GM21825 (cell line): ENCODE measurements around the gene CDCA4.

ENCODE experiments used
- ATAC-seq: cut with Tn5 transposase; IDR thresholded peaks from one replicate; pipeline ENCODE4 v1.9.1; 2021; ENCODE audit warnings: mild to moderate bottlenecking, moderate library complexity; ENCODE audit not compliant: unreplicated experiment

The CDCA4 gene

DNA sequence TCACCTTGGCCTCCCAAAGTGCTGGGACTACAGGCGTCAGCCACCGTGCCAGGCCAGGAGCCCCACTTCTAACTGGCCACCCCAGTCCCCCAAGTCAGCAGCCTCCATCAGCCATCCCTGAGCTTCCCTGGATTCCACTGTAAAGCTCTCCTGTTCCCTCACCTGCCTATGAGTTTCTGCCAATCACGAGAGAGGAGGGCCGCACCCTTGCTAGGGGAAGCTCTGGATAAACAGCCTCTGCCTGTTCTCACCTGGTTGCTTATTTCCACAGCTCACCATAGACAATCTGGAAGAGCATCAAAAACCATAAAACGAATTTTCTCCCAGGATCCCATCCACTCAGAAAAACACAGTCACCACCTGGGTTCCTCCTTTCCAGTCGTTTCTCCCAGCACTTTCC lies 5.0 kb downstream of the CDCA4 start:
- no peak for ATAC-seq

DNA sequence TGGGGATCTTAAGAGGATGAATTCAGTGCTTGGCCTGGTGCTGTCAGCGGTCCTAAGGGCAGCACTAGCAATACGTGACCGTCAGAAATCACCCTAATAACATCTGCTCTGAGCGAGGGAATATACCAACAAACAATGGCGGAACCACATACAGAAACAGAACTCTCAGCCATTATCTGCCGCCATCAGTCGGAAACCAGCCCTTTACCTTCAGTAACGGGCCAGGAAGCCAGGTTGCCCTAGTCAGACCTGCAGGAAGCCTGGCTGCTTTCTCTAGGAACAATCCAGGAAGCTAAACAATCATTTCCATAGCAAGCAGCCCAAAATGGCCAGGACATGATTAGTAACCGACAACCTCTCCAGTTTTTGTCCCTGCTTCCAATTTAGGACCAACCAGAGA lies 5.6 kb downstream of the CDCA4 start:
- no peak for ATAC-seq

DNA sequence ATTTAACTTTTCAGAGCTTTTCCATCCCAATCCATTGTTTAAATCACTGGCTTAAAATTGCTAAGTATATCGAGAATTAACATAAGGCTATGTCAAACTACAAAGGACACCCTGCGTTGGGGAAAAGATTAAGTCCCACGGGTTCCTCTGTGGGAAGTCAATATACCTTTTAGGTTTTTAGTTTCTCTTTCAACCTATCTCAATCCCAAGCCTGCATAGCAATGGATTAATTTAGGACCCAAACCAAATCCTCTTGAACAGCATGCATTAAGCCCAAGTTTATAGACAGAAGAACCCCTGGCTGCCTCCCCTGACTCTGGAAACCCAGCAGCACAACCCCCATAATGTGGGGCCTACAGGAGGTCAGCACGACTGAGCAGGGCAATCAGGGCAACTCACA lies 6.3 kb downstream of the CDCA4 start:
- ATAC-seq, result no peak

DNA sequence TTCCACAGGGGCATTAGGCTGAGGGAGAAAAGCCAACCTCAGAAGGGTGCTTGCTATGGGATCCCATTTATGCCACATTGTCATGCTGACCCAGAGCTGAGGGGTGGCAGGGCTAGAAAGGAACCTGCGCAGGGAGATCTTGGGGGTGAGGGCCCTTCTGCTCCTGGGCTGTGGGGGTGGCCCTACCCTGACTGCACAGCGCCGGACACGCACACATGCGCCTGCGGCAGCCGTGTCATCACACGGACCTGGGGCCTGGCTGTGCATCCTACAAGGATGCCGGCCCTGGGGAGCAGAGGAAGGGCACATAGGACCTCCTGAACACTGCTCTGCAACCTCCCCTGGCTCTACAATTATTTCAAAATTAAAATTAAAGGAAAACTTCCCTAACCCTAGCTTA lies 6.9 kb downstream of the CDCA4 start:
- ATAC-seq, result no peak

DNA sequence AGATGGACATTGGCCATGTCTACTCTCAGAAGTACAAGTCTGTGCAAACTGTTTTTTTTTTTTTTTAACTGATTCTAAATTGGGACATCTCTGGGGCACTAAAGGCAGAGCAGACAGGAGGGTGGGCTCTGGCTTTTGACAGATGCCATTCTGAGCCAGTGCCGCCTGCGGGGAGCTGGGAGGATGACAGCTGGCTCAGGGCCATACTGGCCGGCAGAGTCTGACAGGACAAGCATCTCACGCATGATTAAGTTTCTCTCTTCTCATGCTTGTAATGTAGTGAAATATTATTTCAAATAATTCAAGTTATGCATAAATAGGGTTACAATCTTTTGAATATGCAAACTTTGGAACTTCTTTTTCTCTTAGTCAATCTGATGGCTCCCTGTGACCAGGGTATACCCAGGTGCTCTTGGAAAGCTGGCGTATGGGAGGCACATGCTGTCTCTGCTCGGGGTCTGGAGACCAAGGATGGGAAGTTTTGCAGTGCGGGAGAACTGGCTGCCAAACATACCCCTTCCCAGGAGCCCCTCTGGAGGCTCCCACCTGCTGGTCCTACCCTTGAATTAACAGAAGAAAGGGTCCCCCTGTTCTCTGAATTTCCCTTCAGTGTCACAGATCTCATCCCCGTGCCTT lies 7.6 kb downstream of the CDCA4 start:
- no peak for ATAC-seq

DNA sequence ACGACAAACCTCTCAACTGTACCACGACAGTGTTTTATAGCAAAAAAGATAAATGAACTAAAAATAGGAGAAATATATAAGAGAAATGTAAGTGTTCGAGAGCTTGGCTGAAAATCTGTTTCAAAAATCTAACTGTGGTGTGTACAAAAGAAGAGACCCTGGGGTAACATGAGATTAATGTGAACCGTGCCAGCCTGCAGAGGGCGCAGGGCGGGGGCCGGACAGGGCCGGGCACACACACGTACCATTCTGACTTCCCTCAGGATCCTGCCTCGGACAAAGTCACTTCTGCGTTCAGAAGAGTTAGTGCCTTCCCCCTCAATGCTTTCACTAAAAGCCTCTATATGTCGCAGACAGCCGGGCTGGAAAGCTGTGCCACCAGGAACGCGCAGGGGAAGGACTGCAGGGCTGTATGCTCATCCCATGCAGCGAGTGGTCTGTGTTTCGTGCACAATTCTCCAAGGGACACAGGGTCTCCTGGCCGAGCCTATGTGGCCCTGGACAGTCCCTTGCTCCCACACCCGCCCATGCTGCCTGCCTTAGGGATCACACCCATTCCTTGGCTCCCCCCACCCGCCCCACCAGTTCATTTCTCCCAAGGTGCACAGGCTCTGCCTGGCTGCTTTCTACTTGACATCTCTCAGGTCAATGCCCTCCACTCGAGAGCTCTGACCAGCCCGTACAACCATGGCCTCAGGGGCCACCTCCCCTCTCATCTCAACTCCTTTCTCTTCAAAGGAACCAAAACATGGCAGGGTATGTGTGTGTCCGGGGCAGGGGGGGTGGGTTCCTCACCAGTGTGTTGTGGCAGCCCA lies 8.5 kb downstream of the CDCA4 start:
- ATAC-seq, result no peak

DNA sequence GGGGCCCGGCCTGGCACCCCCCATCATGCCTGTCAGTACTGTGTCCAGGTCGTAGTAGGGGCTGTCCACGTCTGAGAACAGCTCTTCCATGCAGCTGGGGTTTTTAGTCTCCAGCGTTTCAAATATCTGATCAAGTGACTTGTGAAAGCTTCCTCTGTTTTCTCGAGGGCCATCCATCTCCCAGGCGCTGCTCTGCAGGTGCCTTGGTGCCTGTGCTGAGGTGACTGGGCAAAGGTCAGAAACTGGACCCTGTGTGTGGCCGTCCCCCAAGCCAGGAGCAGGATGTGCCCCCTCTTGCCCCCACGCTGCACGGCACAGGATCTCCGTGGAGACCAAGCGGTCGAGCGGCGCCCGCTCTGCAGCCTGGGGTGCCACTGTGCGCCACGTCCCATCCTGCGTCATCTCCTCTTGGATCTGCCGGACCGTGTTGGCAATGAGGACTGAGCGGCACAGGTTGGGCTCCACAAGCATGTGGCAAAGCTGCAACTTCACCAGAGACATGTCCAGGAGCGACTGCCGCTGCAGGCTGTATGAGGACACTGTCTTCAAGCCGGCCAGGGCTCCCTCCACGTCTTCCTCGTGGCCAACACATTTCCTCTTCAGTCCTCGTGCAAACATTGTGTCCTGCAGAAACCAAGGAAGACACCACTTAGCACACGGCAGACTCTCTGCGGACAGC lies 9.4 kb downstream of the CDCA4 start:
- ATAC-seq, result no peak

DNA sequence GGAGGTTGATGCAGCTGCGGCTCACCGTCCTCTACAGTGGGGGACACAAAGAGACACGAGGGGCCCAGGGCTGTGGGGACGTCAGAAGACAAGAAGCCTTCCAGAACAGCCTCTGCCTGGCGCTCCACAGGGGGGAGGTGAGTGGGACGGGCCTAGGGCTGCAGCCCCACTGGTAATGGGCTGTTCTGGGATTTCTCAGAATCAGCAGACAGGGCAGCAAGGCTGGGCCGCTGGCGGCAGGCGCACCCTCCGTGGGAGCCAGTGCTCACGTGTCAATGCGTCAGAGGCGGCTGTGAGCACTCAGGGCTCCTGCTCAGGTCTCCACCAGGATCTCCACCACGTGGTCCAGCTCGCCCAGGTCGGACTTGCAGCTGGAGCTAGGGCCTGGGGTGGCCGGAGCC lies 10.0 kb downstream of the CDCA4 start:
- no peak for ATAC-seq

DNA sequence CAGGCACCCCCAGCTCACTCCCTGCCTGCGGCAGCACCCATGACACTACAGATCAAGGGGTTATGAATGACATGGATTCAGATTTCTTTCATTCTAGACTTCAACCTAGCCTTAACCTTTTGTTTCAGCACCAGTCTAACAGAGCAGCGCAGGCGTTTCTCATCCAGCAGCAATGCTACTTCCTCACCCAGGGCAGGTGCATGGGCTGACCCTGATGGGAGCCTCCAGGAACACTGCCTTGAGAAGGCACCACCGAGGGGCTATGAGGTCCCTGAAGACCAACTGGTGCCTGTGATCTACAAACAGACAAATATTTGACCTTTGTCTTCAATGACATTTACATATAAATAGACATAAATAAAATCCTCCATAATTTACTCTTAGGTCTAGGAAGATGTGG lies 10.8 kb downstream of the CDCA4 start:
- ATAC-seq, result no peak

DNA sequence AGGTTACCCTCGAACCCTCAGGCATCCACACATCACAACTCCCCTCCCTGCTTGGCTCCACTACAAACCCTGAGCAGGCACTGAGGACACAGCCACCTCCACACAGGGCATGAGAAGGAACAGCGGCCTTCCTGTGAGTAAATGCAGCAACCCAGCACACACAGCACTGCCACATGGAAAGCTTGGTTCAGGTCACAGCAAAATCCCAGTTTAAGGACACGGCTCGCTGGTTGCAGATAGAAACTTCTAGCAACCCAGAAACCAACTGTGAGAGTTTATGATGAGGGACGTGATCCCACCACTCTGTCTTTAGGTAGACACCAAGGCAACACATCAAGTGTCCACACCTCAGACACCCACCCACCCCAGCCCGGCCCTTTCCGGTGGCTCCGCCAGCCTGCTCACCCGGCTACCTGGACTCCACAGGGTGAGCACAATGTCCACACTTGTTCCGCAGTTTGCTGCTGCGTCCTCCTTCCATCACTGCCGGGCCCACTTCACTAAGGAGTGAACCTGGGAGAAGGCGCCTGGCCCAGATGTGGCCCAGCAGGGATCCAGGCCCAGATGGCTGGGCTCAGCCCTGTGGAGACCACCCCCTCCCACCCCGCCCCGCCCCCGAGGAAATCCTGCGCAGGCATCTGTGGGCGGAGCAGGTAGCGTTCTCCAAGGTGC lies 13.2 kb downstream of the CDCA4 start:
- ATAC-seq, result no peak

DNA sequence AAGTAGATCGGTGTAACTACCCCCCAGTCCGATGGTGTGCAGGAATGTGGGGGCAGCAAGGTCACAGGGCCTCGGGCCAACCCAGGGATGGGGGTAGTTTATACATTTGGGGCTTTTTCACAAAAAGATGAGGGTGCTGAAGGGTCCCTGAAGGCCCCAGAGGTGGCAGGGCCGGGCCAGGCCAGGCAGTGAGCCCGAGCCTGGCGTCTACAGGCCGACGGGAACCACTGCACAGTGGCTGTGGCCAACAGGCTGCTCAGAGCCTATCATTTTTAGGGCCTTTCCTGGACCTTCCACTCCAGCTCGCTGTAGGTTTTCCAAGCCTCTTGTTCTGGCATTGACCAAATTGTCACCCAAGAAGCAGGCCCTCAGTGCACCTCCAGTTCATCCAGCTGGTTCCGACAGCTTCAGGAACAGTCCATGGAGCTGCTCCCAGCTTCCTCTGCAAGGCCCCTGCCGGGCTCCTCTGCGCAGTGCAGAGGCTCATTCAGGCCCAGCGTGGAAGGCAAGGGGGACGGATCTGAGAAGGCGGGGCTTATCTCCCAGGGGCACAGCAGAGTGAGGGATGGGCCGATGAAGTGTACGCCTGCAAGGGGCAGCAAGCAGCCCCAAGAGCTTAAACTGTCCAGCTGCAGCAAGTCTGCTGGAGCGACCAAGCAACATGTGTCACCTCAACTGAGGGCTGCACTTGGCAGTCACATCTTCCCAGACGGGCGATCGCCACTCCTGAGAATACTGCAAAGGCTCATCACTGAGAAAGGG lies 13.9 kb downstream of the CDCA4 start:
- ATAC-seq, result no peak

DNA sequence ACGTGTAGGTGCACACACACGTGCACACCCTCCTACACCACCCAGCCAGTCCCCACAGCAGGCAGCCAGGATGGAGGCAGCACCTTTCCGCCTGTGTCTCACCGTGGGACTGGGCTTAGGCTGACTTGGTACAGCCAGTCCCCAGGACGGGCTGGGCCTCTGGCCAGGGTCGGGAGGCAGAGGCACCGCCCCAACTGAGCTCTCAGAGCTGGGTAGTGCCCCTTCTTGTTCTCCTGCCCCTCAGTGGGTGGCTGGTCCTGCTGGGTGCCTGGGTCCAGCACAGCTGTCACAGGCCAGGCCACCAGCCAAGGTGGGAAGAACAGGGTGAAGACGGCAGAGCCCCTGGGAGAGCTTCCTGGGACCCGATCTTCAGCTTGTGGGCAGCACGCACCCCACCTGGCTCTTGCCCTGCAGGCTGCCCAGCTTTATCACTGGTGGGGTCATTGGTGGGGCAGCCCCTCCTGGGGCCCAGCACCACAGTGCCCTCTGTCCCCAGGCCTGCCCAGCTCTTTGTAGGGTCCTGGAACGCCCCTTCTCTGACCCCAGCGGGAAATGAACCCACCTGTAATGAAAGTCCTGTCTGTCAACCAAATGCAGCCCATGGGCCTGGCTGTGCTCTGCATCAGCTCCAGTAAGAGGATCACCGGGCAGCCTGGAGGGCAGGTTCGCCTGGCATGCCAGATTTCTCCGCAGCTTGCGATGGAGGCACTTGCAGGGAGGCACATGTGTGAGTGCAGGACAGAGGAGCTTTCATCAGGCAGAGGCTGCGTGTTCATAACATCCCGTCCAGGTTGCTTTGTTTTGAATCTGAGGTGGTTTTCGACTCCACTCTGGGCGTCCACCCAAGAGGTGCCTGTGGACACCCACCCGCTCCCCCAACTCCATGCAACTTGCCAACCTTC lies 14.7 kb downstream of the CDCA4 start:
- no peak for ATAC-seq

DNA sequence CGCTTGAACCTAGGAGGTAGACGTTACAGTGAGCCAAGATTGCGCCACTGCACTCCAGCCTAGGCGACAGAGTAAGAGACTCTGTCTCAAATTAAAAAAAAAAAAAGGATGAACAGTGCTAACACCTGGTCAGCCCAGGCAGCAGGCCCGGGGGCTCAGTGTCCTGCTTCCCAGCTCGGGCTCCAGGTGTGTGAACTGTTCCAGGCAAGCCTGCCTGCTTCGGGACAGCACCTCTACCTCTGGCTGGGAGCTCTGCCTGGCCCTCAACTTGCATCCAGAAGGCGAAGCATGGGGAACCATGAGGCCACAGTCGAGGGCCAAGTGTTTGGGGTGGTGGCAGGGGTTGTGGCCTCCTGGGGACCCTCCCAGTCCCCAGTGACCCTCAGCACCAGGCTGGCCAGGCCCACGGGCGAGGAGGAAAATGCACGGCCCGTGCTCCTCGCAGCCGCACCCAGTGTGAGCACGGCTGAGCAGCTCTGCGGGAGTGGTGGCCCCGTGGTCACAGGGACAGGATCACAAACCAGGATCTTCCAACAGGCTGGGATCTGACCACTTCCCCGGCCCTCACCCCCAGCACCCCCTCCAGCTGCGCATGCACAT lies 15.5 kb downstream of the CDCA4 start:
- ATAC-seq, result no peak

DNA sequence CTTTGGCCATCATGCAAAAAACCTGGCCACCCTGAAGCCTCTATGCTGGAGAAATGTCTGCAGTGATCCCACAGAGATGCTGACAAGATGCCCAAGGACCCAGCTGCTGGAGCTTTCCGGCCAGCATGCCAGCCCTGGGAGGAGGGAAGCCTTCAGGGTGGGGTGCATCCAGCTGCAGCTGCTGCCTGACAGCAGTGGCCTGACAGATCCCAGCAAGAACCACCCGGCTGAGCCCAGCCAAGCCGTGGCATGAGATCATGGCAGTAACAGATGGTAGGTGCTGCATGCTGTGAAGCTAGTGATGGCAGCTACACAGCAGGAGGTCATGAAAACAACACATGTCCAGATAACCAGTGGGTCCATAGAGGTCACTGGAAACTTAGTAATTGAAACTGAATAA lies 21.5 kb downstream of the CDCA4 start:
- no peak for ATAC-seq

DNA sequence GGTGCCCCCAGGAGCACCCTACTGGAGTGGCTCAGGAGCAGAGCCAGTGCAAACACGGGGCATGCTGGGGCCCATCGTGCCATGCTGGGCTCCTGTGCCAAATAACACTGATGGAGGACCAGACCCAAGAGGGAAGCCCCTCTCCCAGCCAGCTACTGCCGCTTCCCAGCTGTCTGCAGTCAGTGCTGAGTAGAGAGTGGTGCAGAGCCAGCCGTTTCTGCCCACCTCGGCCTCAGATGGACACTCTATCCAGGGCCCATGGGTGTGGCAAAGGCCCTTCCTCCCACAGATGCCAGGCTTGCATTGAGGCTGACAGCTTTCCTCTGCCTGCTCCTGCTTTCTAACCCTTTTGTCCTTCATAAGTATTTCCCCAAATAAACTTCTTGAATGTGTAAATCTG lies 22.1 kb downstream of the CDCA4 start:
- ATAC-seq, result no peak

DNA sequence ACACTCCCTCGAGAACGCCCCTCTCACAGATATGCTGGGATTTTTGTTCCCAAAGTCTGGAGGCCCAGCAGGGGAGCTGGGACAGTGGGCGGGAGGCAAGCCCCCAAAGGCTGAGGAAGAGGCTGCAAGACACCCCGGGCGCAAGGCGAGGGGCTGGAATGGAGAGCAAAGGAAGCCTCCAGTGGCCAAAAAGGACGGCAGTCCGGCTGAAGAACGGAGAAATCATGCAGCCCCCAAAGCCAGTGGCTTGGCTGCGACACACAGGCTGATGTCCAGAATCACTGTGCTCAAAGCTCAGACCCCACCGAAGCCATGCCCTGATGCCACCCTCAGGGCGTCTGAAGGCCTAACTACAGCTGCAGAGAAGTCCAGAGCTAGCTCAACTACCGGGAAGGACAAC lies 24.4 kb downstream of the CDCA4 start:
- ATAC-seq, result no peak

DNA sequence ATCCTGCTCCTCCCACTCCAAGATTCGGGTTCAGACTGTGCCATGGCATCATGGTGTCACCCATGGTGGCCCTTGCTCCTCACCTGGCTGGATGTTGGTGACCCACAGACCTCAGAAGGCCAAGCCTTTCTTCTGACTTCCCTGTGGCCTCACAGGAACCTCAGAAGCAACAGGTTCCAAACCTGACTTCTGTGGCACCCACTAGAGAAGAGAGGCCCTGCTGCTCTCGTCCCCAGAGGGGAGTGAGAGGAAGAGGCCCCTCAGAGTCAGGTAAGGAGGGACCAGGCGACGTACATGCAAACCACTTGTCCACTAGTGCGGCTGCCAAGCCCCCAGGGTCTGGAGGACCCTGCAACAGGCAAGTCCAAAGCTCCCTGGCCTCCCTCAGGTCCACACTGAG lies 24.9 kb downstream of the CDCA4 start:
- no peak for ATAC-seq

DNA sequence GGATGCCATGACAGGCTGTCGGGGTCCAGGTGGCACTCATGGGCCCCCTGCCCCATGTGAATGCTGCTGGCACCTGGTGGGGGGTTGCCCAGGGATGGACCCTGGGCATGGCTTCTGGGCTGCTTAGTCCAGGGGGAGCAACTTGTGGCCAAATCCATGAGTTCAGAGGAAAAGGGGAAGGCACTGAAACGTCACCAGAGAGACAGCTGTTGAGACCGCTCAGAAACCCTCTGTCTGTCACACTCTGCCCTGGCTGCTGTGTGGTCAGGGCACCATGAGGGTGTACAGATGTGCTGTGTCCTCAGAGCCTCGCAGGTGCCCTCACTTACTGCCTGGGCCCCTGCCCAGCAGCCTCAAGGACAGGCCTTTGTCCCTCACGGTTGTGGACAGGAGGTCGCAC lies 25.9 kb downstream of the CDCA4 start:
- no peak for ATAC-seq

DNA sequence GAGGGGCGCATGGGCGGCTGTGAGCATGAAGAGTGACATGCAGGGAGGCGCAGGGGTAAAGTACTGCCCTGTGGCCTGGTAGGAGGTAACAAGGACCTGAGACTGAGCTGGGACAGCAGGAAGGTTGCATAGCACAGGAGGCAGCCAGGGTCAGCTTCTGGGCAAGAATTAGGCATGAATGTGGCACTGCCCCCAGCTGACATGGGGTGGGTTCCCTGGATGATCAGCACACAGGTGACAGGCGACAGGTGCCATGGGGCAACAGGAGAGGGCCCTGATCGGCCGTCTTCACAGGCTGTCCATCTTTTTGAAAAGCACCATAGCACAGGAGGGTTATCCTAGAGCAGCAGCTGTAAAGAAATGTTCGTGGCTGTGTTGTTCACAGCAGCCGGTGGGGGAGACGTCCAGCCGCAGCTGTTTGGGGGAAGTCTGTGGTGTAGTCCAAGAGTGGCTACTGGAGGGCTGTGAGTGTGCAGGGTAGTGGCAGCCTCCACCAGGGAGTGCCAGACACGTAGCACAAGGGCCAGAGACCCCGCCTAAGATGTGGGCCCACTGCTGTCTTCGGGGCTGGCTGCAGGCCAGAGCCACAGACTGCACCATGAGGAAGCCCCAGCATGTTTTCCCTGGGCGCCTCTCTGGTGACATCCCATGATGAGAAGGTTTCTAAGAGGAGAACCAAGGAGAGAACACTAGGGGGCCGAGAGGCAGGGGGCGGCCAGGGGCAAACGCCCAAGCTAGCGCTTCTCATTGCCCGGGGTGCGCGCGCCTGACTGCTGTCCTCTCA lies 26.9 kb downstream of the CDCA4 start:
- no peak for ATAC-seq
